Natural killer cell (primary cell): ENCODE data around the gene ZNF827. TPM values are rescaled to one million over a fixed set of nuclear protein-coding genes. Genes with fewer than 3 reads are reported as not detected.

Experiments
- ATAC-seq, 3 donors: fragments of 150-1000 bp in 2 of 3; fragments of 200-7000 bp in 1 of 3; cut with Tn5 transposase; 1 replicate in 1 of 3; 2 replicates in 2 of 3; pipeline ENCODE4 v1.10.0; 2021; ENCODE audit warnings: mild to moderate bottlenecking in 2 of 3, moderate library complexity in 2 of 3
- DNase-seq, 2 donors: peaks; one replicate each; pipeline versions ENCODE4 v3.0.0 to v3.0.0-alpha.2; 2013 to 2021; ENCODE audit warnings: mixed read lengths in 1 of 2
- H3K27ac ChIP-seq: one replicate; pipeline ENCODE4 v1.5.1; 2013; ENCODE audit warnings: mild to moderate bottlenecking, low read length
- H3K27me3 ChIP-seq: one replicate; pipeline ENCODE4 v1.6.1; 2013; ENCODE audit warnings: low read length; ENCODE audit not compliant: control insufficient read depth, insufficient read depth
- H3K36me3 ChIP-seq: one replicate; pipeline ENCODE4 v1.6.1; 2013; ENCODE audit warnings: low read length; ENCODE audit not compliant: control insufficient read depth, insufficient read depth
- H3K4me1 ChIP-seq: one replicate; pipeline ENCODE4 v1.6.1; 2013; ENCODE audit warnings: low read length; ENCODE audit not compliant: control insufficient read depth, insufficient read depth
- H3K4me3 ChIP-seq: one replicate; pipeline ENCODE4 v1.5.1; 2013; ENCODE audit warnings: low read length
- H3K9me3 ChIP-seq: one replicate; pipeline ENCODE4 v1.6.1; 2013; ENCODE audit warnings: low read length; ENCODE audit not compliant: control insufficient read depth, insufficient read depth
- H3K27ac Mint-ChIP-seq, 2 donors: one replicate each; pipeline ENCODE4 v1.8.0; 2022; ENCODE audit warnings: mild to moderate bottlenecking in 2 of 2, mixed read lengths in 2 of 2, moderate library complexity in 1 of 2
- H3K27me3 Mint-ChIP-seq, 2 donors: one replicate each; pipeline ENCODE4 v1.8.0; 2022; ENCODE audit warnings: low read depth in 2 of 2, mixed read lengths in 2 of 2
- H3K36me3 Mint-ChIP-seq: one replicate; pipeline ENCODE4 v1.8.0; 2022; ENCODE audit warnings: mixed read lengths
- H3K4me1 Mint-ChIP-seq, 2 donors: one replicate each; pipeline ENCODE4 v1.8.0; 2022; ENCODE audit warnings: mixed read lengths in 2 of 2
- H3K4me3 Mint-ChIP-seq: one replicate; pipeline ENCODE4 v1.8.0; 2022; ENCODE audit warnings: mild to moderate bottlenecking, moderate library complexity, mixed read lengths
- H3K9me3 Mint-ChIP-seq, 2 donors: one replicate each; pipeline ENCODE4 v1.8.0; 2022; ENCODE audit warnings: mixed read lengths in 2 of 2
- CTCF ChIP-seq: fragments of 200-600 bp; IDR thresholded peaks from one replicate; pipeline ENCODE4 v1.8.0; 2022; ENCODE audit warnings: antibody characterized with exemption
- WGBS: methylation state at CpG from one replicate; pipeline ENCODE4 v1.1.7; 2013; ENCODE audit warnings: missing lambda C conversion rate; ENCODE audit not compliant: insufficient coverage; 5-methylcytosine and 5-hydroxymethylcytosine counted together
- intact Hi-C: fragments of 100-400 bp; cut with micrococcal nuclease; formaldehyde crosslinking; loops from one replicate; pipeline ENCODE4 v1.14.2; 2022
- total RNA-seq, 4 donors: library from RNA; stranded (reverse); fragments of 120-200 nt in 1 of 4; gene quantifications; one replicate each; pipeline versions ENCODE4 v1.2.3 to v1.2.4, GENCODE V29; 2013 to 2022

The ZNF827 gene
- total RNA-seq, 3 donors from 2014 or later (not counting 1 experiment from before 2014, with no cell fraction given) = 25.8 to 35.5 (median 32.9) TPM

GRCh38 chr4:145805490-145805889, 133.1 kb downstream of the ZNF827 start:
- intact Hi-C loops = no loop called here
- no peaks in the 10 kb centered on the region for H3K36me3 ChIP-seq
- Mint-ChIP-seq H3K9me3 (no peaks in the 10 kb centered on the region), H3K4me3 (no peak overlapping the region), H3K27ac (no peak overlapping the region), H3K4me1 (no peaks in the 10 kb centered on the region), H3K36me3 (peaks cover 2% of the 10 kb centered on the region), H3K27me3 (no peaks in the 10 kb centered on the region)
- no peaks in the 10 kb centered on the region for H3K4me1 ChIP-seq
- H3K27me3 ChIP-seq = no peaks in the 10 kb centered on the region
- 92% methylated on average over 5 of the region's 5 CpGs for WGBS
- no peak overlapping the region for H3K27ac ChIP-seq
- ATAC-seq (no peak), DNase-seq (no peak)
- no peak for TF ChIP-seq CTCF
- peaks cover 3% of the 10 kb centered on the region for H3K9me3 ChIP-seq
- H3K4me3 ChIP-seq = no peak overlapping the region

- TF ChIP-seq CTCF = no peak
Observed at GRCh38 chr4:145804116-145804515, 134.5 kb downstream of the ZNF827 start.

GRCh38 chr4:145799223-145799622, 139.4 kb downstream of the ZNF827 start:
- H3K36me3 ChIP-seq = no peaks in the 10 kb centered on the region
- no peaks in the 10 kb centered on the region for H3K27me3 ChIP-seq
- H3K4me1 ChIP-seq = no peaks in the 10 kb centered on the region
- Mint-ChIP-seq H3K27me3 (no peaks in the 10 kb centered on the region), H3K4me1 (peaks cover 0 to 5% of the 10 kb centered on the region in 2 donors), H3K4me3 (no peak overlapping the region), H3K36me3 (no peaks in the 10 kb centered on the region), H3K9me3 (no peaks in the 10 kb centered on the region), H3K27ac (no peak overlapping the region)
- intact Hi-C loops = no loop called here
- H3K27ac ChIP-seq = no peak overlapping the region
- no CpG with 5 or more reads among the region's 2 CpGs for WGBS
- H3K4me3 ChIP-seq = no peak overlapping the region
- DNase-seq (no peak), ATAC-seq (no peak)
- no peak for TF ChIP-seq CTCF
- no peaks in the 10 kb centered on the region for H3K9me3 ChIP-seq

More at GRCh38 chr4:145804116-145804515, 134.5 kb downstream of the ZNF827 start:
- H3K27ac ChIP-seq = no peak overlapping the region
- H3K36me3 ChIP-seq = no peaks in the 10 kb centered on the region
- Mint-ChIP-seq H3K9me3 (no peaks in the 10 kb centered on the region), H3K27me3 (no peaks in the 10 kb centered on the region), H3K36me3 (no peaks in the 10 kb centered on the region), H3K27ac (no peak overlapping the region), H3K4me3 (no peak overlapping the region), H3K4me1 (peaks cover 0 to 5% of the 10 kb centered on the region in 2 donors)
- intact Hi-C loops = no loop called here
- no peaks in the 10 kb centered on the region for H3K9me3 ChIP-seq
- H3K27me3 ChIP-seq = no peaks in the 10 kb centered on the region
- H3K4me1 ChIP-seq = no peaks in the 10 kb centered on the region
- ATAC-seq (no peak), DNase-seq (no peak)
- WGBS = 90% methylated on average over 2 of the region's 2 CpGs
- no peak overlapping the region for H3K4me3 ChIP-seq

GRCh38 chr4:145797278-145797677, 141.3 kb downstream of the ZNF827 start:
- no peak for ATAC-seq
- DNase-seq = no peak
- Mint-ChIP-seq H3K27me3 (no peaks in the 10 kb centered on the region), H3K27ac (no peak overlapping the region), H3K4me3 (no peak overlapping the region), H3K9me3 (no peaks in the 10 kb centered on the region), H3K36me3 (no peaks in the 10 kb centered on the region), H3K4me1 (peaks cover 0 to 5% of the 10 kb centered on the region in 2 donors)
- Histone ChIP-seq H3K27me3 (no peaks in the 10 kb centered on the region), H3K36me3 (no peaks in the 10 kb centered on the region), H3K9me3 (no peaks in the 10 kb centered on the region), H3K27ac (no peak overlapping the region), H3K4me1 (no peaks in the 10 kb centered on the region), H3K4me3 (no peak overlapping the region)
- no peak for TF ChIP-seq CTCF
- intact Hi-C loops = no loop called here
